ENCODE results near the gene ZXDC.

ZXDC gene

GRCh38 chr3:126490619-126491018, 14.9 kb upstream of the ZXDC start:
- no peak for DNase-seq (ENCODE audit: low read depth)

- no peak for DNase-seq (ENCODE audit: low read depth)
These were observed 13.3 kb upstream of the ZXDC start for GRCh38 chr3:126488886-126489569.

- no peak for DNase-seq (ENCODE audit: low read depth)
These were observed 12.5 kb upstream of the ZXDC start for GRCh38 chr3:126488185-126488584.

GRCh38 chr3:126487151-126487771, 11.6 kb upstream of the ZXDC start:
- DNase-seq (ENCODE audit: low read depth): no peak

GRCh38 chr3:126486360-126486847, 10.7 kb upstream of the ZXDC start:
- no peak for DNase-seq (ENCODE audit: low read depth)

- no peak for DNase-seq (ENCODE audit: low read depth)
These were observed 10.3 kb upstream of the ZXDC start for GRCh38 chr3:126485956-126486355.

GRCh38 chr3:126485176-126485897, 9.6 kb upstream of the ZXDC start:
- no peak for DNase-seq (ENCODE audit: low read depth)

- no peak for DNase-seq (ENCODE audit: low read depth)
These were observed 9.0 kb upstream of the ZXDC start for GRCh38 chr3:126484662-126485061.

GRCh38 chr3:126484148-126484547, 8.5 kb upstream of the ZXDC start:
- DNase-seq (ENCODE audit: low read depth): no peak

GRCh38 chr3:126483321-126483761, 7.7 kb upstream of the ZXDC start:
- no peak for DNase-seq (ENCODE audit: low read depth)

GRCh38 chr3:126482503-126483255, 7.0 kb upstream of the ZXDC start:
- DNase-seq (ENCODE audit: low read depth): no peak

GRCh38 chr3:126481808-126482502, 6.3 kb upstream of the ZXDC start:
- no peak for DNase-seq (ENCODE audit: low read depth)

GRCh38 chr3:126480861-126481260, 5.2 kb upstream of the ZXDC start:
- DNase-seq (ENCODE audit: low read depth): no peak

- DNase-seq (ENCODE audit: low read depth): no peak
These were observed 4.5 kb upstream of the ZXDC start for GRCh38 chr3:126480206-126480605.

- no peak for DNase-seq (ENCODE audit: low read depth)
These were observed 4.0 kb upstream of the ZXDC start for GRCh38 chr3:126479642-126480041.

- DNase-seq (ENCODE audit: low read depth): no peak
These were observed 3.1 kb upstream of the ZXDC start for GRCh38 chr3:126478581-126479310.

- no peak for DNase-seq (ENCODE audit: low read depth)
These were observed 1.3 kb upstream of the ZXDC start for GRCh38 chr3:126477061-126477380.

GRCh38 chr3:126476166-126477060, 722 bp upstream of the ZXDC start:
- DNase-seq (ENCODE audit: low read depth): no peak

GRCh38 chr3:126474498-126475412, 936 bp downstream of the ZXDC start:
- peak; percentile 11 for DNase-seq (ENCODE audit: low read depth)

Measured in activated T-cell treated with anti-CD3 and anti-CD28 coated beads for 1 hour (primary cell).